Breast epithelium (tissue), 3 donors: ENCODE measurements around the gene WBP1L.

Experiments used
- CTCF ChIP-seq, 3 donors: fragments of 450-650 bp; IDR thresholded peaks; one replicate each; pipeline ENCODE4 v1.5.1; 2016 to 2017; ENCODE audit warnings: antibody characterized with exemption in 3 of 3, mild to moderate bottlenecking in 3 of 3, moderate library complexity in 3 of 3
- POLR2A ChIP-seq: fragments of 450-650 bp; IDR thresholded peaks from one replicate; pipeline ENCODE4 v1.6.1; 2016; ENCODE audit warnings: antibody characterized with exemption, mild to moderate bottlenecking, moderate library complexity
- POLR2AphosphoS5 ChIP-seq, 3 donors: sonication (generic); formaldehyde crosslinking; IDR thresholded peaks; one replicate each; pipeline ENCODE4 v1.6.1; 2017; ENCODE audit warnings: antibody characterized with exemption in 3 of 3

GRCh38 chr10:102704915-102705314 is 38.8 kb upstream of the WBP1L start:
- TF ChIP-seq POLR2AphosphoS5 (IDR thresholded peaks at IDR 0.05) = no peak
- TF ChIP-seq CTCF (IDR thresholded peaks at IDR 0.05) = no peak
- TF ChIP-seq POLR2A = no peak
